SU-DHL-6 (cell line): ENCODE measurements around the gene ZNF324.

ENCODE experiments used
- EZH2phosphoT487 ChIP-seq: fragments of 200-600 bp; sonication (generic), shearing (Covaris generic); conservative IDR thresholded peaks from 2 replicates; pipeline ENCODE4 v1.6.1; 2018; ENCODE audit warnings: mild to moderate bottlenecking, antibody characterized with exemption, low read length, moderate library complexity, mixed read lengths
- TF ChIP-seq, protein P1 (sequence below): fragments of 200-600 bp; sonication (generic); IDR thresholded peaks from one replicate; pipeline ENCODE4 v1.5.1; 2017; ENCODE audit warnings: antibody characterized with exemption, mild to moderate bottlenecking, low read length, moderate library complexity; ENCODE audit not compliant: insufficient read depth, poor library complexity, severe bottlenecking

DNA sequence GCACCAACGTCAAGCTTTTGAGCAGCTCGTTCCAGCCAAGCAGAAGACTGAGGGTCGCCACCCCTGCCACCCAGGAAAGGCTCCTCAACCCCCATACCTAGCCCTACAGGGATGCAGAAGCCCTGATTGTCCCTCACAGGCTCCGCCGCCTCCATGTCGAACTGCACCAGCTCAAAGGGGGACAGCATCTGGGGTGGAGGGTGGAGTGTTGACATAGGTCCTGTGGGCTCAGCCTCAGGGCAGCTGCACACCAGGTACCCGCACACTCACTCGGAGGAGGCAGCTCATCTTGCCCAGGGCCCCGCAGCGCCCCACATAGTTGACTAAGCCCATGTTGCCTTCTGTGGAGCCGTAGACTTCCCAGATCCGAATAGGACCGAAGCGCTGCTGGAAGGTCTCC, 33.4 kb downstream of the ZNF324 start:
- no peak for TF ChIP-seq EZH2phosphoT487
- TF ChIP-seq, protein P1, sequence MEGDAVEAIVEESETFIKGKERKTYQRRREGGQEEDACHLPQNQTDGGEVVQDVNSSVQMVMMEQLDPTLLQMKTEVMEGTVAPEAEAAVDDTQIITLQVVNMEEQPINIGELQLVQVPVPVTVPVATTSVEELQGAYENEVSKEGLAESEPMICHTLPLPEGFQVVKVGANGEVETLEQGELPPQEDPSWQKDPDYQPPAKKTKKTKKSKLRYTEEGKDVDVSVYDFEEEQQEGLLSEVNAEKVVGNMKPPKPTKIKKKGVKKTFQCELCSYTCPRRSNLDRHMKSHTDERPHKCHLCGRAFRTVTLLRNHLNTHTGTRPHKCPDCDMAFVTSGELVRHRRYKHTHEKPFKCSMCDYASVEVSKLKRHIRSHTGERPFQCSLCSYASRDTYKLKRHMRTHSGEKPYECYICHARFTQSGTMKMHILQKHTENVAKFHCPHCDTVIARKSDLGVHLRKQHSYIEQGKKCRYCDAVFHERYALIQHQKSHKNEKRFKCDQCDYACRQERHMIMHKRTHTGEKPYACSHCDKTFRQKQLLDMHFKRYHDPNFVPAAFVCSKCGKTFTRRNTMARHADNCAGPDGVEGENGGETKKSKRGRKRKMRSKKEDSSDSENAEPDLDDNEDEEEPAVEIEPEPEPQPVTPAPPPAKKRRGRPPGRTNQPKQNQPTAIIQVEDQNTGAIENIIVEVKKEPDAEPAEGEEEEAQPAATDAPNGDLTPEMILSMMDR, result no peak
